GM18505 (cell line): ENCODE measurements around the gene PHF21A.

ENCODE experiments used
- ATAC-seq: cut with Tn5 transposase; IDR thresholded peaks from one replicate; pipeline ENCODE4 v1.9.1; 2021; ENCODE audit not compliant: unreplicated experiment
- POLR2A ChIP-seq: IDR thresholded peaks from 4 replicates; pipeline ENCODE4 v1.6.1; 2011; ENCODE audit warnings: borderline replicate concordance; ENCODE audit not compliant: insufficient read depth, insufficient read length; ENCODE audit errors: extremely low read depth

PHF21A gene

GRCh38 chr11:46010100-46010499 is 111.2 kb downstream of the PHF21A start:
- ATAC-seq = no peak
- TF ChIP-seq POLR2A = no peak

- TF ChIP-seq POLR2A = no peak
These were observed 111.6 kb downstream of the PHF21A start for GRCh38 chr11:46009647-46010046.

DNA sequence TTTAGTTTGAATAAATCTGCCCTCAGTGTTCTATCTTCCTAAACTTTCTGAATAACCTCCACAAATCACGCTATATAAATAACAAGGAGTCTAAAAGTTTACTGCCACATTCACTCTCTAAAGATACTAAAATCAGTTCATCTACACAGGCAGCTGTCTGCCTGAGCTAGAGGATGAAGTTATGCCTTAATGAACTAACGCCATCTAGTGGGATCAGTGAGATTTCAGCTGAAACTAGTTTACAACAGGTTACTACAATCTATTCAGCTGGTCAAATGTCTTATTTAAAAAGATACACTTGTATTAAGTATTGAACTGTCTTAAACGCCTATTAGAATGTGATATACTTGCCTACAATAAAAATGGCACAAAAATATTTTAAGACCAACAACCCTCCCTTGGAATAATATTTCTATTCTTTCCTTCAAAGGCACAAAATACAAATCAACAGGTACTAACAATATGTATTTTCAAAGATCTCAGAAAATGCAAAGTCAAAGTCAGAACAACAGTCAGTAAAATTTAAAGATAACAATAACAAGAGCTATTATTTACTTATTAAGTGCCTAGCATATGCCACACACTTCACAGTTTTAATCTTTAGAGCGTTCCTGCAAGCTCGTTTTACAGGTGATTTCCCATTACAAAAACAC is 114.7 kb downstream of the PHF21A start:
- no peak for TF ChIP-seq POLR2A
- ATAC-seq = no peak

More at GRCh38 chr11:46009647-46010046, 111.6 kb downstream of the PHF21A start:
- no peak for ATAC-seq

DNA sequence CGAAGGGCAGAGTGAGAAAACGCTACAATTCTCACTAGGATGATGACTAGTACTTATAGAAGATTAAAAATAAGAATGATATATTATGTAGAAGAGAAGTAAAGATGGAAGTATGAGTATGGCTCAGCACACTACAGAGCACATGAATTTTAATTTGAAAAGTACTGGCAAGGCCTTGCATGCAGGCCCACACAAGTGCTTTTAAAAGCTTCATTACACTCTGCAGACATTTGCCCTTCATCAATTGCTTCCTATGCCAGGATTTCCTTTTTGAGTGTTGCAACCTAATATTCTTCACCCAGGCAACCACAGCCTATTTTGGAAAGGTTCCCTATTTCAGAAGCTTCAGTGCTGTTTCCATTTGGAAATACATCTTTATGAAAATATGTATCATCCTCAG is 117.7 kb downstream of the PHF21A start:
- TF ChIP-seq POLR2A = no peak
- ATAC-seq = no peak

- TF ChIP-seq POLR2A = no peak
- ATAC-seq = no peak
These were observed 119.1 kb downstream of the PHF21A start for GRCh38 chr11:46002189-46002588.

DNA sequence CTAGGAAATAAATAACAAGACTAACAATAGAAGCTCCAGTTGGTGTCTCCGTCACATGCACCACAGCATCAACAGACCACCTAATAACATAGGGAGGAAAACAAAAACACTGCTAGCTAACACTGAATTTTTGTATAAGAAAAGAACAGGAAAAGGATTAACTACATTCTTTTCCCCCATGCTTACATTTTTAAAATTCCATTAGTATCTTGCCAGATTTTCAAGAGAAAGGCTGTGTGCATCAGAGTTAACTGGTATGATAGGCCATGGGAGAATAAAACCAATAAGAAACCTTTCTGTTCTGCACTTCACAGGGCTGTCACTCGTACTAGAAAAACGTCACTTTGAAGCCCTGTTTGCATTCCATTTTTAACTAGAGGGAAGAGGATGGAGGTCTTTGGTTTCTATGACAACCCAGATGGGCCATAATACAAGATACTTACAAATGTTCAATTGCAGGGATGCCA is 119.8 kb downstream of the PHF21A start:
- TF ChIP-seq POLR2A = no peak
- no peak for ATAC-seq

- no peak for ATAC-seq
- TF ChIP-seq POLR2A = no peak
These were observed 123.7 kb downstream of the PHF21A start for GRCh38 chr11:45997599-45997998.

DNA sequence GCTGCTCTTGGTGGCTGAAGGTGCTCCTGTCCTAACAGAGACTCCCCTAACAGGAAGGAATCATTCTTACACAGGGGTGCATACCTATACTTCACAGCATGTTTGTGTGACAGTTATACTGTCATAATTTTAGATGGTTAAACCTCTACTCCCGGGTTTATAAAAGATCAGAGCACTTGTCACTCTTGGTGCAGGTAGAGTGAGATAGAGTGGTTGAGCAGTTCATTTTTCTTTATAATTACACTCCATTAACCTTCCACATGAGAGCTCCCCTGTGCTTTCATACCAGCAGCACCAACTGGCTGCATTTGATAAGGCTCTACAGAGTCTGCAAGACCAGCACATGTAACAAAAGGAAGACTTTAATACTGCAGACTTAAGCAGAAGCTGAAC is 125.9 kb downstream of the PHF21A start:
- TF ChIP-seq POLR2A = no peak
- no peak for ATAC-seq

- ATAC-seq = no peak
- TF ChIP-seq POLR2A = no peak
These were observed 126.6 kb downstream of the PHF21A start for GRCh38 chr11:45994371-45995341.

GRCh38 chr11:45993531-45994001 is 127.7 kb downstream of the PHF21A start:
- TF ChIP-seq POLR2A = no peak
- ATAC-seq = no peak

DNA sequence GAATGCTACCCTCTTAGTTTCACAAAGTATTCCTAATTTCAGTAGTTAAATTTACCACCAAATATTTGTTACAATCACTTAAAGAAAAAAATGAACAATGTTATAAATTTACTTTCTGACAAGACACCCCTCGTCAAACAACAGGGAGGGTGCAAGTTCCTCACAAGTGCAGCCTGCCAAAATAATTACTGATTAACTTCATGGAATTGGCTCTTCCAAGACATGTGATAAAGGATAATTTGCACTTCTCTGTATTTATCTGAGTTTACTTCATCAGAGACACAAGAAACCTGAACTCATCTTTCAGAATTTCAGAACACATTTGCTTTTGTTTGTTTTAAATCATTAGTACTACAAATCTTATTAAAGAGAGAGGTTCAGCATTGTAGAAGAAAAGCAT is 132.3 kb downstream of the PHF21A start:
- ATAC-seq = no peak
- TF ChIP-seq POLR2A = no peak

GRCh38 chr11:45985212-45985611 is 136.0 kb downstream of the PHF21A start:
- no peak for ATAC-seq
- TF ChIP-seq POLR2A = no peak

- no peak for TF ChIP-seq POLR2A
- no peak for ATAC-seq
These were observed 137.1 kb downstream of the PHF21A start for GRCh38 chr11:45984192-45984591.

- TF ChIP-seq POLR2A = no peak
- no peak for ATAC-seq
These were observed 137.8 kb downstream of the PHF21A start for GRCh38 chr11:45983471-45983845.
